Measurements from ENCODE around the gene CDK12. TPM values are rescaled to one million over a fixed set of nuclear protein-coding genes. Genes with fewer than 3 reads are reported as not detected.

CDK12 gene
- total RNA-seq, 1 donor from 2014 or later, result 43.0 TPM

DNA sequence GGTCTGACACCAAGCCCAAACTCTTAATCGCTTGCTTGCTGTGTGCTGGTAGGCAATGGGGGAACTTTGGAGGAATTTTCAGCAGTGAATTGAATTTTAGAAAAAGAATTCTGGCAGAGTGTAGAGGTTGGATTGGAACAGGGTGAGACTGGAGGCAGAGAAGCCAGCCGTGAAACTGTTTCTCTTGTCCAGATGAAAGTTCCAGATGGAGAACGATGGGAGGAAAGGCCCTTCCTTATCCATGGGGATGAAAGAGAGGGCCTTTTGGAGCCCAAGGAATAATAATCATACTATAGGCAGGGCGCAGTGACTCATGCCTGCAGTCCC is 120.4 kb downstream of the CDK12 start:
- no peaks in the 10 kb centered on the region for H3K9me3 Mint-ChIP-seq (ENCODE audit: low read depth)

DNA sequence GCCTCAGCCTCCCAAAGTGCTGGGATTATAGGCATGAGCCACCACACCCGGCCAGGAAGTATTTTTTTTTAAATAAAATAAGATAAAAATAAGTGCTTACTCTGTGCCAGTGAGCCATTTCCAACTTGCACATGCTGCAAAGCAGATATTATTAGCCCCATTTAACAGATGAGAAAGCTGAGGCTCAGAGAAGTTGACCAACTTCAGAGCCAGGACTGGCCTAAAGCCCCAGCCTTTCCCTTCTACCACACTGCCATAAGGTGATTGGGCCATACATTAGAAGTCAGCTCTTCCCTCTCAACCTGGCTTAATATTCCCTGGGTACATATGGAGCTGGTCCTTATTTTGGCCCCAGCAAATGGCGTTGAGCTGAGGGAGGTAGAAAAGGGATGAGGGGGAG is 121.4 kb downstream of the CDK12 start:
- no peak overlapping the region for H3K27ac Mint-ChIP-seq (ENCODE audit: unreplicated experiment)
- no peaks in the 10 kb centered on the region for H3K4me1 Mint-ChIP-seq (ENCODE audit: low read depth)
- H3K27me3 Mint-ChIP-seq (ENCODE audit: low read depth), result peaks cover 38% of the 10 kb centered on the region
- TF ChIP-seq, protein P1, sequence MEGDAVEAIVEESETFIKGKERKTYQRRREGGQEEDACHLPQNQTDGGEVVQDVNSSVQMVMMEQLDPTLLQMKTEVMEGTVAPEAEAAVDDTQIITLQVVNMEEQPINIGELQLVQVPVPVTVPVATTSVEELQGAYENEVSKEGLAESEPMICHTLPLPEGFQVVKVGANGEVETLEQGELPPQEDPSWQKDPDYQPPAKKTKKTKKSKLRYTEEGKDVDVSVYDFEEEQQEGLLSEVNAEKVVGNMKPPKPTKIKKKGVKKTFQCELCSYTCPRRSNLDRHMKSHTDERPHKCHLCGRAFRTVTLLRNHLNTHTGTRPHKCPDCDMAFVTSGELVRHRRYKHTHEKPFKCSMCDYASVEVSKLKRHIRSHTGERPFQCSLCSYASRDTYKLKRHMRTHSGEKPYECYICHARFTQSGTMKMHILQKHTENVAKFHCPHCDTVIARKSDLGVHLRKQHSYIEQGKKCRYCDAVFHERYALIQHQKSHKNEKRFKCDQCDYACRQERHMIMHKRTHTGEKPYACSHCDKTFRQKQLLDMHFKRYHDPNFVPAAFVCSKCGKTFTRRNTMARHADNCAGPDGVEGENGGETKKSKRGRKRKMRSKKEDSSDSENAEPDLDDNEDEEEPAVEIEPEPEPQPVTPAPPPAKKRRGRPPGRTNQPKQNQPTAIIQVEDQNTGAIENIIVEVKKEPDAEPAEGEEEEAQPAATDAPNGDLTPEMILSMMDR (IDR thresholded peaks at IDR 0.05), result no peak
- H3K9me3 Mint-ChIP-seq (ENCODE audit: low read depth), result no peaks in the 10 kb centered on the region
- no peak for DNase-seq (ENCODE audit: low spot score)
- H3K36me3 Mint-ChIP-seq (ENCODE audit: low read depth), result peaks cover 4% of the 10 kb centered on the region
- no peak overlapping the region for H3K4me3 Mint-ChIP-seq (ENCODE audit: unreplicated experiment)

More for the DNA sequence above, 120.4 kb downstream of the CDK12 start:
- peaks cover 2% of the 10 kb centered on the region for H3K36me3 Mint-ChIP-seq (ENCODE audit: low read depth)
- TF ChIP-seq, protein P1 (IDR thresholded peaks at IDR 0.05), result no peak
- DNase-seq (ENCODE audit: low spot score), result no peak
- H3K4me3 Mint-ChIP-seq (ENCODE audit: unreplicated experiment), result no peak overlapping the region
- no peak overlapping the region for H3K27ac Mint-ChIP-seq (ENCODE audit: unreplicated experiment)
- H3K4me1 Mint-ChIP-seq (ENCODE audit: low read depth), result no peaks in the 10 kb centered on the region
- H3K27me3 Mint-ChIP-seq (ENCODE audit: low read depth), result peaks cover 35% of the 10 kb centered on the region

Other genes with a start within 250 kb of the CDK12 start
- 0.35 to 1.1 TPM (median 0.44 TPM) in 3 replicates for gene STAC2, start 235.5 kb upstream of the CDK12 start, total RNA-seq
- gene FBXL20, start 59.9 kb upstream of the CDK12 start, total RNA-seq, result 21.3 to 21.9 TPM (median 21.8 TPM) in 3 replicates
- 37.3 to 43.0 TPM (median 39.2 TPM) in 3 replicates for gene MED1, start 10.2 kb upstream of the CDK12 start, total RNA-seq
- not detected in 3 replicates for gene NEUROD2, start 146.4 kb downstream of the CDK12 start, total RNA-seq
- gene PPP1R1B, start 165.5 kb downstream of the CDK12 start, total RNA-seq, result 0.12 to 0.75 TPM in 2 of 3 replicates, not detected in the other
- gene STARD3, start 175.7 kb downstream of the CDK12 start, total RNA-seq, result 39.8 to 49.6 TPM (median 42.3 TPM) in 3 replicates
- gene TCAP, start 203.9 kb downstream of the CDK12 start, total RNA-seq, result 0.64 to 1.3 TPM (median 0.77 TPM) in 3 replicates
- 0.22 to 2.7 TPM (median 0.46 TPM) in 3 replicates for gene PNMT, start 207.0 kb downstream of the CDK12 start, total RNA-seq
- 20.2 to 38.1 TPM (median 24.9 TPM) in 3 replicates for gene PGAP3, start 226.6 kb downstream of the CDK12 start, total RNA-seq
- 86.0 to 94.3 TPM (median 90.5 TPM) in 3 replicates for gene ERBB2, start 238.6 kb downstream of the CDK12 start, total RNA-seq